ENCODE measurements around the gene TMEM273.

GRCh38 chr10:49205206-49205605 is 17.0 kb upstream of the TMEM273 start:
- TF ChIP-seq CTCF (IDR thresholded peaks at IDR 0.05) (no peak), POLR2A (IDR thresholded peaks at IDR 0.05) (no peak)
